AG09319 (cell line): ENCODE measurements around the gene SLC26A8.

Experiments used
- DNase-seq: peaks from one replicate; pipeline ENCODE4 v3.0.0-alpha.2; 2010; ENCODE audit warnings: low read depth; ENCODE audit errors: extremely low read depth
- CTCF ChIP-seq: IDR thresholded peaks from 2 replicates; pipeline ENCODE4 v1.5.1; 2011; ENCODE audit warnings: low read depth, mild to moderate bottlenecking, inconsistent platforms, low read length, moderate library complexity

SLC26A8 gene

DNA sequence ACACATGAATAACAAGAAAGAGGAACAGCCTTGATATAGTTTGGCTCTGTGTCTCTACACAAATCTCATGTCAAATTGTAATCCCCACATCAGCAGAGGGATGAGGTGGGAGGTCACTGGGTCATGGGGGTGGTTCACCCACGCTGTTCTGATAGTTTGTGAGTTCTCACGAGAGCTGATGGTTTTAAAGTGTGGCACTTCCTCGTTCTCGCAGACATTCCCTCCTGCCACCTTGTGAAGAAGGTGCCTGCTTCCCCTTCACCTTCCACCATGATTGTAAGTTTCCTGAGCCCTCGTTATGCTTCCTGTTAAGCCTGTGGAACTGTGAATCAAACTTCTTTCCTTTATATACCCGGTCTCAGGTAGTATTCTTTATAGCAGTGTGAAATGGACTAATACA is 116.7 kb downstream of the SLC26A8 start:
- no peak for DNase-seq
- TF ChIP-seq CTCF, result no peak

DNA sequence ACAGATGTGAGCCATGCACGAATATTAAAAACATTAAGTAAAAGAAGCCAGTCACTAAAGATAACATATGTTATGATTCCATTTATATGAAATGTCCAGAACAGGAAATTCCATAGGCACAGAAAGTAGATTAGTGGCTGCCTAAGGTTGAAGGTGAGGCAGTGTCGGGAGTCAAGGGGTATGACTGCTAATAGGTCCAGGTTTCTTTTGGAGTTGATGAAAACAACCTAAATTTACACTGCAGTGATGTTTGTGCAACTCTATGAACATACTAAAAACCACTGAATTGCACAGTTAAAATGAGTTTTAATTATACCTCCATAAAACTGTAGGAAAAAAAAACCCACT is 118.0 kb downstream of the SLC26A8 start:
- DNase-seq, result no peak
- TF ChIP-seq CTCF, result no peak

GRCh38 chr6:35905841-35906498 is 118.5 kb downstream of the SLC26A8 start:
- no peak for TF ChIP-seq CTCF
- DNase-seq, result no peak

DNA sequence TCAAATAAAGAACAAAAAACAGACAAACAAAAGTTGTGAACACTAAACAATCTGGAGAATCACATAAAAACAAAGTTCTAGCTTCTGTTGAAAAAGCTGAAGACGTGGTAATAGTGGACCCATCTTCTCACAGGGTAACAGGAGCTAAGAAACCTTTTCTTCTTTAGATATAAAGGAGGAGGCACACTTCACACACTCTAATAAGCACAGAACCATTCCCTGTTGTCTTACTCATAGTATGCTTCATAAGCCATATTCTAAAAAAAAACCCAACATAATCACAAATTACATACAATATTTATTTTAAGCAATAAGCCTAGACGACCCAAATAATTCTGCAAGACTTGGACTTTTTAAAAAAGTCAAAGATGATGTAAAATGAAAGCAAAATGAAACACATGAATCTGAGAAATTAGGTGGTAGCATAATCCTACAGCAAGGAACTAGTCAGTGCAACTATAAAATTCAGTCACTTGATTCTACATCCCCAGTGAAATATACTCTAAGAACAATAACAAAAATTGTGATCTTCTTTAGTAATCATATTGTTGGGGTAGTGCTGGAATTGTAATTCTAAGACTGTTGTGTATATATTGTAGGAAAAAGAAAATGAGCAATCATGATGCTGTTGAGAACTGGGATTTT is 119.2 kb downstream of the SLC26A8 start:
- no peak for DNase-seq
- no peak for TF ChIP-seq CTCF

DNA sequence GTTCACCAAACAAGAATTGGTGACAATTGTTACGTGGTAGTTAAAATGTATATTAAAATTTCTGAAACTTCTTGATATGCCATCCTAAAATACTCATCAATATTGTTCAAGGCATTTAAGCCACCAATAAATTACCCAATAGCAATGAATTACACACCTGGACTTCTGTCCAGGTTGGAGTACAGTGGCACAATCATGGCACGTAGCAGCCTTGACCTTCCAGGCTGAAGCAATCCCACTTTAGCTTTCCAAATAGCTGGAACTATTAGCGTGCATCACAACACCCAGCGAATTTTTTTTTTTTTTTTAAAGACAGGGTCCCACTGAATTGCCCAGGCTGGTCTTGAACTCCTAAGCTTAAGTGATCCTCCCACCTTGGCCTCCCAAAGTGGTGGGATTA is 120.8 kb downstream of the SLC26A8 start:
- DNase-seq, result no peak
- TF ChIP-seq CTCF, result no peak

DNA sequence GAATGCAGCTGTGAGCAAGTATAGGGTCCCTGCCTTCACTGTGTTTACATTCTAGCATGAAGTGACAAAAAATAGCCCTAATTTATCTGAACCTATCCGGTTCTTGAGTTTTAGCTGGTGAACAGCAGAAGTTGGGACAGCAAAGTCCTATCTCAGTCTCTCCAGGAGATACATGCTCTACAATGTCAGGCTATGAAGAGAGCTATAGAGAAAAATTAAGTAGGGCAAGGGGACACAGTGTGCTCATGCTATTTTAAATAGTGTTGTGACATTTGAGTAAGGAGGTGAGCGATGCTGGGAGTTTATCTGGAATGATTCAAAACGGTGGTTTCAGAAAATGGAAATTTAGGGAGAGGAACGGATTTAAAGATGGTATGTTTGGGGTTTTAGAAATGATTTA is 124.0 kb downstream of the SLC26A8 start:
- TF ChIP-seq CTCF, result no peak
- no peak for DNase-seq

DNA sequence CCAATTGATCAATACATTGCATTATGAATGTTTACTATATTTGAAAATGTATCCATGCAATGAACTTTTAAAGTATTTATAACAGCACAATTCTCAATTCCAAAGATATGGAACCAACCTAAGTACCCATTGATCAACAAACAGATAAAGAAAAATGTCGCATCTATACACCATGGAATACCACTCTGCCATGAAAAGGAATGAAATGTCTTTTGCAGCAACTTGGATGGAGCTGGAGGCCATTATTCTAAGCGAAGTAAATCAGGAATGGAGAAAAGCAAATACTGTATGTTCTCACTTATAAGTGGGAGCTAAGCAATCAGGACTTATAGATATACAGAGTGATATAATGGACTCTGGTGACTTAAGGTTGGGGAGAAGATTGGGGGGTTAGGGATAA is 126.4 kb downstream of the SLC26A8 start:
- TF ChIP-seq CTCF, result no peak

More for the DNA sequence above, 126.4 kb downstream of the SLC26A8 start:
- DNase-seq, result no peak
